HepG2 (cell line): Measurements from ENCODE around the gene TAC3. TPM values are rescaled to one million over a fixed set of nuclear protein-coding genes. Genes with fewer than 3 reads are reported as not detected.

Experiments used
- ETV5 ChIP-seq: IDR thresholded peaks from 2 replicates; pipeline ENCODE4 v1.6.1; 2018; ENCODE audit warnings: missing biosample characterization, missing genetic modification reagents, inconsistent platforms, borderline replicate concordance
- MBD4 ChIP-seq: IDR thresholded peaks from 2 replicates; pipeline ENCODE4 v1.6.1; 2012; ENCODE audit warnings: low read length, inconsistent platforms, borderline replicate concordance
- MTA3 ChIP-seq: sonication (generic); formaldehyde crosslinking; IDR thresholded peaks from 2 replicates; pipeline ENCODE4 v1.4.0; 2020; ENCODE audit warnings: missing genetic modification reagents
- NAIF1 ChIP-seq: sonication (generic); formaldehyde crosslinking; IDR thresholded peaks from 2 replicates; pipeline ENCODE4 v1.5.0; 2020; ENCODE audit warnings: mild to moderate bottlenecking, missing genetic modification reagents, borderline replicate concordance
- NFIC ChIP-seq: IDR thresholded peaks from 2 replicates; pipeline ENCODE4 v1.6.1; 2012; ENCODE audit warnings: mild to moderate bottlenecking, low read length, inconsistent platforms
- NR2F6 ChIP-seq, 2 experiments: IDR thresholded peaks; 2 replicates each; pipeline ENCODE4 v1.6.1; 2016; ENCODE audit warnings: antibody characterized with exemption in 1 of 2, mild to moderate bottlenecking in 1 of 2
- ONECUT2 ChIP-seq: sonication (generic); formaldehyde crosslinking; IDR thresholded peaks from 2 replicates; pipeline ENCODE4 v1.4.0; 2020; ENCODE audit warnings: missing genetic modification reagents
- POGZ ChIP-seq: sonication (generic); formaldehyde crosslinking; IDR thresholded peaks from 2 replicates; pipeline ENCODE4 v1.4.0; 2020; ENCODE audit warnings: mild to moderate bottlenecking, missing genetic modification reagents
- RFX3 ChIP-seq: IDR thresholded peaks from 2 replicates; pipeline ENCODE4 v1.6.1; 2016; ENCODE audit warnings: missing biosample characterization, missing genetic modification reagents
- SMARCE1 ChIP-seq: fragments of 450-650 bp; IDR thresholded peaks from 2 replicates; pipeline ENCODE4 v1.6.1; 2017; ENCODE audit warnings: borderline replicate concordance
- SOX5 ChIP-seq: IDR thresholded peaks from 2 replicates; pipeline ENCODE4 v1.6.1; 2016; ENCODE audit warnings: borderline replicate concordance
- SP1 ChIP-seq, 2 experiments: fragments of 450-650 bp in 1 of 2; sonication (generic) in 1 of 2; formaldehyde crosslinking in 1 of 2; IDR thresholded peaks; 2 replicates each; pipeline versions ENCODE4 v1.4.0 to v1.6.1; 2016 to 2020; ENCODE audit warnings: missing genetic modification reagents in 1 of 2
- TCF7 ChIP-seq: sonication (generic); IDR thresholded peaks from 2 replicates; pipeline ENCODE4 v1.6.1; 2016; ENCODE audit warnings: antibody characterized with exemption, low read depth
- TMF1 ChIP-seq: sonication (generic); formaldehyde crosslinking; IDR thresholded peaks from 2 replicates; pipeline ENCODE4 v1.8.1; 2022; ENCODE audit warnings: low read depth, missing genetic modification reagents
- ZFP90 ChIP-seq: sonication (generic); formaldehyde crosslinking; IDR thresholded peaks from 2 replicates; pipeline ENCODE4 v1.8.0; 2022; ENCODE audit warnings: missing genetic modification reagents, mild to moderate bottlenecking, inconsistent platforms, borderline replicate concordance
- ZMYM4 ChIP-seq: sonication (generic); formaldehyde crosslinking; IDR thresholded peaks from 2 replicates; pipeline ENCODE4 v1.8.1; 2023; ENCODE audit warnings: mild to moderate bottlenecking, missing genetic modification reagents
- ZNF101 ChIP-seq: sonication (generic); formaldehyde crosslinking; IDR thresholded peaks from 2 replicates; pipeline ENCODE4 v1.4.0; 2020; ENCODE audit warnings: mild to moderate bottlenecking, low read depth, missing genetic modification reagents, borderline replicate concordance
- ZNF343 ChIP-seq: sonication (generic); formaldehyde crosslinking; IDR thresholded peaks from 2 replicates; pipeline ENCODE4 v1.4.0; 2020; ENCODE audit warnings: mild to moderate bottlenecking, missing genetic modification reagents
- ZNF431 ChIP-seq: sonication (generic); formaldehyde crosslinking; IDR thresholded peaks from 2 replicates; pipeline ENCODE4 v1.9.0; 2022; ENCODE audit warnings: missing genetic modification reagents, low read depth, mild to moderate bottlenecking, borderline replicate concordance
- ZNF558 ChIP-seq: sonication (generic); formaldehyde crosslinking; IDR thresholded peaks from 2 replicates; pipeline ENCODE4 v1.9.0; 2022; ENCODE audit warnings: mild to moderate bottlenecking, missing genetic modification reagents, borderline replicate concordance
- ZNF772 ChIP-seq: sonication (generic); formaldehyde crosslinking; IDR thresholded peaks from 2 replicates; pipeline ENCODE4 v1.5.0; 2020; ENCODE audit warnings: mild to moderate bottlenecking, missing genetic modification reagents
- ZNF781 ChIP-seq: sonication (generic); formaldehyde crosslinking; IDR thresholded peaks from 2 replicates; pipeline ENCODE4 v1.5.1; 2020; ENCODE audit warnings: borderline replicate concordance, mild to moderate bottlenecking, missing genetic modification reagents; ENCODE audit errors: not compliant biosample characterization
- polyA plus RNA-seq, 8 experiments: library from polyadenylated mRNA; depleted of rRNA in 3 of 8; stranded (reverse) in 7 of 8; unstranded in 1 of 8; fragments of >200 nt; fragmentation: Illumina TruSeq in 4 of 8; extraction: Trizol in 4 of 8; gene quantifications; 2 replicates each; pipeline versions ENCODE4 v1.2.1 to v1.2.3, GENCODE V29; 2011 to 2016; ENCODE audit warnings: low read depth in 4 of 8, missing spikeins in 1 of 8, mixed read lengths in 1 of 8; ENCODE audit not compliant: insufficient read depth in 1 of 8
- total RNA-seq, 5 experiments: library from RNA; depleted of rRNA; stranded (reverse); fragments of >200 nt; fragmentation: Illumina TruSeq; extraction: Trizol; gene quantifications; 2 replicates each; pipeline ENCODE4 v1.2.3, GENCODE V29; 2016; ENCODE audit warnings: low read depth in 1 of 5
- TF ChIP-seq, protein P1 (sequence below): sonication (generic); formaldehyde crosslinking; IDR thresholded peaks from 2 replicates; pipeline ENCODE4 v1.4.0; 2020; ENCODE audit warnings: missing genetic modification reagents
- TF ChIP-seq, protein P2 (sequence below): sonication (generic); formaldehyde crosslinking; IDR thresholded peaks from 2 replicates; pipeline ENCODE4 v1.8.1; 2023; ENCODE audit warnings: mild to moderate bottlenecking, missing genetic modification reagents, borderline replicate concordance
- TF ChIP-seq, protein P3 (sequence below): sonication (generic); formaldehyde crosslinking; IDR thresholded peaks from 2 replicates; pipeline ENCODE4 v1.4.0; 2020; ENCODE audit warnings: missing genetic modification reagents, borderline replicate concordance
- TF ChIP-seq, protein P4 (sequence below): sonication (generic); formaldehyde crosslinking; IDR thresholded peaks from 2 replicates; pipeline ENCODE4 v1.8.0; 2022; ENCODE audit warnings: missing genetic modification reagents, mild to moderate bottlenecking, borderline replicate concordance

TAC3 gene
- total and polyA plus RNA-seq, 2 of the 13 experiments (the other 11 are each of a cell fraction or from before 2014, with no cell fraction given) = 0.13 to 0.15 TPM

DNA sequence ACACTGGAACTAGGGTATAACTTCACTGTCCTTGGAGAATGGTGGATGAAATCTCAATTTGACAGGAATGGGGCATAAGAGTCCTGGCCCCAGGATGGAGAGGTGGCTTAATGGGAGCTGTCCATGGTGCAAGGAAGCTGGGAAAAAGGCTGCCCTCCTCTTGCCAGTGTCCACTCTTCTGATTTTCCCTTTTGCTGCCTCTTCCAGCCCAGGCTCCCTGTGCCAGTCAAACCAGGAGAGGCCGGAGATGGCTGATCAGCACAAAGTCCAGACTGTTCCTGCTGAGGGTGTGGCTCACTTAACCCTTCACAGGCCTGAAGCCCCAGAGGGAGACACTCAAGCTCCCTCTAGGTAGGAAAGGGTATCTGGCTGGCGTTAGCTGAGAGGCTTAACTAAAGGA lies 33.6 kb upstream of the TAC3 start, which contains the start of gene MYO1A (continued):
- TF ChIP-seq MBD4 (no peak), ZNF343 (CRISPR knock-in tag) (no peak), NFIC (no peak), MTA3 (CRISPR knock-in tag) (no peak), RFX3 (no peak), TMF1 (CRISPR knock-in tag) (no peak), ZNF558 (CRISPR knock-in tag) (no peak), SMARCE1 (no peak), NAIF1 (CRISPR knock-in tag) (no peak), NR2F6 (IDR thresholded peaks at IDR 0.05) (no peak), NR2F6 (CRISPR knock-in tag; IDR thresholded peaks at IDR 0.05) (no peak), ZNF431 (peak; percentile 46; the same call in 1 of the 2 replicates), ZNF781 (no peak), SOX5 (no peak), ZNF101 (CRISPR knock-in tag) (peak; percentile 57; the same call in 1 of the 2 replicates), POGZ (CRISPR knock-in tag) (no peak), SP1 (IDR thresholded peaks at IDR 0.05) (no peak), SP1 (CRISPR knock-in tag; IDR thresholded peaks at IDR 0.05) (no peak), TCF7 (no peak), ETV5 (no peak; the same call in 1 of the 2 replicates), ZMYM4 (0 out of 2 replicates have a peak, but pooled peaks have one; percentile 39), ZFP90 (CRISPR knock-in tag) (no peak), ZNF772 (CRISPR knock-in tag) (no peak), ONECUT2 (CRISPR knock-in tag) (no peak)
- TF ChIP-seq, protein P1, sequence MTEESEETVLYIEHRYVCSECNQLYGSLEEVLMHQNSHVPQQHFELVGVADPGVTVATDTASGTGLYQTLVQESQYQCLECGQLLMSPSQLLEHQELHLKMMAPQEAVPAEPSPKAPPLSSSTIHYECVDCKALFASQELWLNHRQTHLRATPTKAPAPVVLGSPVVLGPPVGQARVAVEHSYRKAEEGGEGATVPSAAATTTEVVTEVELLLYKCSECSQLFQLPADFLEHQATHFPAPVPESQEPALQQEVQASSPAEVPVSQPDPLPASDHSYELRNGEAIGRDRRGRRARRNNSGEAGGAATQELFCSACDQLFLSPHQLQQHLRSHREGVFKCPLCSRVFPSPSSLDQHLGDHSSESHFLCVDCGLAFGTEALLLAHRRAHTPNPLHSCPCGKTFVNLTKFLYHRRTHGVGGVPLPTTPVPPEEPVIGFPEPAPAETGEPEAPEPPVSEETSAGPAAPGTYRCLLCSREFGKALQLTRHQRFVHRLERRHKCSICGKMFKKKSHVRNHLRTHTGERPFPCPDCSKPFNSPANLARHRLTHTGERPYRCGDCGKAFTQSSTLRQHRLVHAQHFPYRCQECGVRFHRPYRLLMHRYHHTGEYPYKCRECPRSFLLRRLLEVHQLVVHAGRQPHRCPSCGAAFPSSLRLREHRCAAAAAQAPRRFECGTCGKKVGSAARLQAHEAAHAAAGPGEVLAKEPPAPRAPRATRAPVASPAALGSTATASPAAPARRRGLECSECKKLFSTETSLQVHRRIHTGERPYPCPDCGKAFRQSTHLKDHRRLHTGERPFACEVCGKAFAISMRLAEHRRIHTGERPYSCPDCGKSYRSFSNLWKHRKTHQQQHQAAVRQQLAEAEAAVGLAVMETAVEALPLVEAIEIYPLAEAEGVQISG (CRISPR knock-in tag) = 0 out of 2 replicates have a peak, but pooled peaks have one; percentile 16
- TF ChIP-seq, protein P2, sequence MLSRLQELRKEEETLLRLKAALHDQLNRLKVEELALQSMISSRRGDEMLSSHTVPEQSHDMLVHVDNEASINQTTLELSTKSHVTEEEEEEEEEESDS (CRISPR knock-in tag) = no peak
- TF ChIP-seq, protein P3, sequence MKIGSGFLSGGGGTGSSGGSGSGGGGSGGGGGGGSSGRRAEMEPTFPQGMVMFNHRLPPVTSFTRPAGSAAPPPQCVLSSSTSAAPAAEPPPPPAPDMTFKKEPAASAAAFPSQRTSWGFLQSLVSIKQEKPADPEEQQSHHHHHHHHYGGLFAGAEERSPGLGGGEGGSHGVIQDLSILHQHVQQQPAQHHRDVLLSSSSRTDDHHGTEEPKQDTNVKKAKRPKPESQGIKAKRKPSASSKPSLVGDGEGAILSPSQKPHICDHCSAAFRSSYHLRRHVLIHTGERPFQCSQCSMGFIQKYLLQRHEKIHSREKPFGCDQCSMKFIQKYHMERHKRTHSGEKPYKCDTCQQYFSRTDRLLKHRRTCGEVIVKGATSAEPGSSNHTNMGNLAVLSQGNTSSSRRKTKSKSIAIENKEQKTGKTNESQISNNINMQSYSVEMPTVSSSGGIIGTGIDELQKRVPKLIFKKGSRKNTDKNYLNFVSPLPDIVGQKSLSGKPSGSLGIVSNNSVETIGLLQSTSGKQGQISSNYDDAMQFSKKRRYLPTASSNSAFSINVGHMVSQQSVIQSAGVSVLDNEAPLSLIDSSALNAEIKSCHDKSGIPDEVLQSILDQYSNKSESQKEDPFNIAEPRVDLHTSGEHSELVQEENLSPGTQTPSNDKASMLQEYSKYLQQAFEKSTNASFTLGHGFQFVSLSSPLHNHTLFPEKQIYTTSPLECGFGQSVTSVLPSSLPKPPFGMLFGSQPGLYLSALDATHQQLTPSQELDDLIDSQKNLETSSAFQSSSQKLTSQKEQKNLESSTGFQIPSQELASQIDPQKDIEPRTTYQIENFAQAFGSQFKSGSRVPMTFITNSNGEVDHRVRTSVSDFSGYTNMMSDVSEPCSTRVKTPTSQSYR (CRISPR knock-in tag) = no peak
- TF ChIP-seq, protein P4, sequence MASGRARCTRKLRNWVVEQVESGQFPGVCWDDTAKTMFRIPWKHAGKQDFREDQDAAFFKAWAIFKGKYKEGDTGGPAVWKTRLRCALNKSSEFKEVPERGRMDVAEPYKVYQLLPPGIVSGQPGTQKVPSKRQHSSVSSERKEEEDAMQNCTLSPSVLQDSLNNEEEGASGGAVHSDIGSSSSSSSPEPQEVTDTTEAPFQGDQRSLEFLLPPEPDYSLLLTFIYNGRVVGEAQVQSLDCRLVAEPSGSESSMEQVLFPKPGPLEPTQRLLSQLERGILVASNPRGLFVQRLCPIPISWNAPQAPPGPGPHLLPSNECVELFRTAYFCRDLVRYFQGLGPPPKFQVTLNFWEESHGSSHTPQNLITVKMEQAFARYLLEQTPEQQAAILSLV = no peak
